Gastroesophageal sphincter (tissue), 3 donors: ENCODE measurements around the gene B4GALT3.
A peak's percentile ranks its signal among the peaks of the same experiment; 100 is the strongest.

Experiments
- CTCF ChIP-seq, 4 experiments: fragments of 200-600 bp in 2 of 4; fragments of 450-650 bp in 2 of 4; sonication (generic) in 1 of 4; IDR thresholded peaks; one replicate each; pipeline ENCODE4 v1.5.1; 2017 to 2019; ENCODE audit warnings: antibody characterized with exemption in 4 of 4, mild to moderate bottlenecking in 2 of 4, moderate library complexity in 2 of 4
- EP300 ChIP-seq: sonication (generic); formaldehyde crosslinking; IDR thresholded peaks from one replicate; pipeline ENCODE4 v1.6.1; 2017; ENCODE audit warnings: antibody characterized with exemption, mild to moderate bottlenecking
- POLR2A ChIP-seq, 2 donors: fragments of 450-650 bp; IDR thresholded peaks; one replicate each; pipeline ENCODE4 v1.6.1; 2017; ENCODE audit warnings: antibody characterized with exemption in 2 of 2, mild to moderate bottlenecking in 2 of 2, moderate library complexity in 1 of 2
- POLR2AphosphoS5 ChIP-seq: sonication (generic); formaldehyde crosslinking; IDR thresholded peaks from one replicate; pipeline ENCODE4 v1.6.1; 2017; ENCODE audit warnings: antibody characterized with exemption

DNA sequence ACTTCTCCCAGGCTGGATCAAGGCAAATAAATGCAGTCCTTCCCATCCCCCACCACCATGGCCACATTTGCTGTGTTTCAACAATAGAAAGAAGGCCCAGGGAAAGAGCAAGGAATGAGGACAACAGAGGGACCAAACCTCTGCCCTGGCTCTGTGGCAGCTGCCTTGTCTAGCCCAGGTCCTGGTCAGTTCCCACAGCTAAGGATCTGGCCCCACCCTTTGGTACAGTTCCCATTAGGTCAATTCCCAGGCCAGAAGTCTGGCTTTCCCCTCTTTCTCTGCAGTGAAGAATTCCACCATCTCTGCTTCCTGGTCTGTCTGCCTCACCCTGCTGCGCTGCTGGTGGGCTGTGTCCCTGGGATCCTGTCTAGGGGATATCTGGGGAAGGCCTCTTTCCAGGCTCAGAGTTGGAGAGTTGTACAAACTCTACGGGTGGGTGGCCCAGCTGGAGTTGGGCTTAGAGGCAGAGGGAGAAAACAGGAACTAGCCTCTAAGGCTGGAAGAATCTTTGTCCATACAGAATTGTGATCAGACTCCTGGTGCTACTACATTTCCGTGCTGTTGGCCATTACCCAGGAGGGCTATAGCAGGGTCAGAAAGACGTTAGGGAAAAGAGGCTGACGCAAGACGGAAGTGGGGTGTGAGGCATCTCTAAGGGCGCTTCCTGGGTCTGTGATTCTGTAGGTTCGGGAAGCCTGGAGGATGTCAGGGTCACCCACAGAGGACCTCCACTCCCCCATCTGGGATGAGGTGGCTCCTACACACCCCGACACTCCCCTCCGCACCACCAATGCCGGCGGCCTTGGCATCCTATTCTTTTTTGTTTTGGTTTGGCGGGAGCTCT, 23.9 kb upstream of the B4GALT3 start:
- TF ChIP-seq EP300 = no peak
- no peak for TF ChIP-seq CTCF (IDR thresholded peaks at IDR 0.05)
- TF ChIP-seq POLR2A (IDR thresholded peaks at IDR 0.05) = no peak
- peak; percentile 50 for TF ChIP-seq POLR2AphosphoS5
